ENCODE results near the gene RNF39. TPM values are rescaled to one million over a fixed set of nuclear protein-coding genes. Genes with fewer than 3 reads are reported as not detected.

The RNF39 gene
- total and polyA plus RNA-seq, 2 of the 13 experiments (the other 11 are each of a cell fraction or from before 2014, with no cell fraction given) = 0.13 to 1.8 TPM

DNA sequence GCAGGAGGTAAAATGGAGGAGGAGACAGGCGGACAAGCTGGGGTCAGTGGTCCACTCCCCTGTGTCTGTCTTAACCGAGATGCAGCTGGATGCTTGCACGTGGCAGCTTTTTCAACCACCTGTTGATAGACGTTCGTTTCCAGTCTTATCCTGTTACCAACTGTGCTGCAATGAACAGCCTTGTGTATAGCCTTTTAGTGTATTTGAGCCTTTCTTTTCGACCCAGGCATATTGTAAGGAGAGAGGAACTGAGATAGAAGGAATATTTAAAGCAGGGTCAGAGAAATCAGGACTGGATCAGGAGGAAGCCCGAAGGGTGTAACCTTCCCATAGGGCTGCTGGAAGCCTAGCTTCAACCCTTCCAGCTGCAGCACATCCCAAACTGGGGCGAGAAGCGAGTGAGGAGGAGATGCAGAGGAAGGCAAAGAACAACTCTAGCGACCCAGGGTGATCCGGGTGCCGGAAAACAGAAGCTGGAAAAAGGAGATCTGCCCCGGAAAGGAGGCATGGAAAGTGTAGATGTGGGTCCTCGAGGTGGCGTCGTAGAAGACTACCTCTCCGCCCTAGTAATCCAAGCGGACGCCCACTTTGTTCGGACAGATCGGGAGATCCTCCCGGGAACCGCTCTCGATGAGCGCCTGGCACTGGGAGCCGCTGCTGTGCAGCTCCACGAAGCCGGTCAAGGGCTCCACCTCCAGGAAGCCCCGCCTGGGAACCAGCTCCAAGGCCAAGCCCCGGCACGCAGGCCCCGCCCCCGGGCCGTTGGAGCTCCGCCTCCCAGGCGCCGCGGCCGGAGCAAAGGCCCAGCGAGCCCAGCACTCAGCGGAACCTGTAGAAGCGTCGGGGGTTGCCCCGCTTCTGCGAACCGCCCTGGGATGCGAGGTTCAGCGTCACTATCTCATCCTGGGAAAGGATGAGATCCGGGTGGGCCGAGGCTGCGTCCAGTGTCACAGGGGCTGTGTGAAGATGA lies 26.2 kb upstream of the RNF39 start (continued):
- TF ChIP-seq, protein P1, sequence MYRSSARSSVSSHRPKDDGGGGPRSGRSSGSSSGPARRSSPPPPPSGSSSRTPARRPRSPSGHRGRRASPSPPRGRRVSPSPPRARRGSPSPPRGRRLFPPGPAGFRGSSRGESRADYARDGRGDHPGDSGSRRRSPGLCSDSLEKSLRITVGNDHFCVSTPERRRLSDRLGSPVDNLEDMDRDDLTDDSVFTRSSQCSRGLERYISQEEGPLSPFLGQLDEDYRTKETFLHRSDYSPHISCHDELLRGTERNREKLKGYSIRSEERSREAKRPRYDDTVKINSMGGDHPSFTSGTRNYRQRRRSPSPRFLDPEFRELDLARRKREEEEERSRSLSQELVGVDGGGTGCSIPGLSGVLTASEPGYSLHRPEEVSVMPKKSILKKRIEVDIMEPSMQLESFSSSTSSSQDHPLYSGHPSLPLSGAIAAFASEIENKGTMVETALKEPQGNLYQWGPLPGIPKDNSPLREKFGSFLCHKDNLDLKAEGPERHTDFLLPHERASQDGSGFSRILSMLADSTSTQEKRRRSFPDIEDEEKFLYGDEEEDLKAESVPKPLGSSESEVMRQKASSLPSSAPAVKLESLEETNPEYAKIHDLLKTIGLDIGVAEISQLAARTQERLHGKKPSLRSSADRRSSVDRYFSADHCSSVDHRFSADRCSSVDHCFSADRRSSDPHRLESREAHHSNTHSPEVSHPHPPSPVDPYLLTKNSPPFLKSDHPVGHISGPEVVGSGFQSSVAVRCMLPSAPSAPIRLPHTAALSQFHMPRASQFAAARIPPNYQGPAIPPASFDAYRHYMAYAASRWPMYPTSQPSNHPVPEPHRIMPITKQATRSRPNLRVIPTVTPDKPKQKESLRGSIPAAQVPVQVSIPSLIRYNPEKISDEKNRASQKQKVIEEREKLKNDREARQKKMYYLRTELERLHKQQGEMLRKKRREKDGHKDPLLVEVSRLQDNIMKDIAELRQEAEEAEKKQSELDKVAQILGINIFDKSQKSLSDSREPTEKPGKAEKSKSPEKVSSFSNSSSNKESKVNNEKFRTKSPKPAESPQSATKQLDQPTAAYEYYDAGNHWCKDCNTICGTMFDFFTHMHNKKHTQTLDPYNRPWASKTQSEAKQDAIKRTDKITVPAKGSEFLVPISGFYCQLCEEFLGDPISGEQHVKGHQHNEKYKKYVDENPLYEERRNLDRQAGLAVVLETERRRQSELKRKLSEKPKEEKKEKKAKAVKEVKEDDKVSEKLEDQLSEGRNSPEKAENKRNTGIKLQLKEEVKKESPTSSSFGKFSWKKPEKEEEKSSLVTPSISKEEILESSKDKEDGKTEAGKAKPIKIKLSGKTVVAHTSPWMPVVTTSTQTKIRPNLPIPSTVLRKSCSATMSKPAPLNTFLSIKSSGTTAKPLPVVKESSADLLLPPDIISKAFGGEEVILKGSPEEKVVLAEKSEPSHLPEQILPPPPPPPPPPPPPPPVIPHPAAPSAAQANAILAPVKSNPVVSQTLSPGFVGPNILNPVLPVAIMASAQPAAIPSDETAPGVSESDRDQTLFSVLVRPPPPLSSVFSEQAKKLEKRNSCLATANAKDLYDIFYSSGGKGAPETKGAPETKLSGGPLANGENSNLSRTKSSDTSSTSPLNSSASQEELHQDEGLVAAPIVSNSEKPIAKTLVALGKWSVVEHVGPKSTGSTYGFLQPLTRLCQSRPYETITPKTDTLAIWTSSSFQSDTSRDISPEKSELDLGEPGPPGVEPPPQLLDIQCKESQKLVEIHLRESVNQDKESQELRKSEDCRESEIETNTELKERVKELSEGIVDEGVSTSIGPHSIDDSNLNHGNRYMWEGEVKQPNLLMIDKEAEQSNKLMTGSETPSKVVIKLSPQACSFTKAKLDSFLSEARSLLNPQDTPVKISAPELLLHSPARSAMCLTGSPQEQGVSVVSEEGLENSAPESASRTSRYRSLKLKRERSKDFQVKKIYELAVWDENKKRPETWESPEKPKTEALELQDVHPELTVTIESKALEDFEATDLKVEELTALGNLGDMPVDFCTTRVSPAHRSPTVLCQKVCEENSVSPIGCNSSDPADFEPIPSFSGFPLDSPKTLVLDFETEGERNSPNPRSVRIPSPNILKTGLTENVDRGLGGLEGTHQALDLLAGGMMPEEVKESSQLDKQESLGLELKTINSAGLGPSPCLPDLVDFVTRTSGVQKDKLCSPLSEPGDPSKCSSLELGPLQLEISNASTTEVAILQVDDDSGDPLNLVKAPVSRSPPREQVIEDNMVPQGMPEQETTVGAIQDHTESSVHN (CRISPR knock-in tag; IDR thresholded peaks at IDR 0.05) = no peak
- 0 out of 2 replicates have a peak, but pooled peaks have one; percentile 30 for TF ChIP-seq FOXJ3 (CRISPR knock-in tag; IDR thresholded peaks at IDR 0.05; ENCODE audit: borderline replicate concordance)
- TF ChIP-seq, protein P2, sequence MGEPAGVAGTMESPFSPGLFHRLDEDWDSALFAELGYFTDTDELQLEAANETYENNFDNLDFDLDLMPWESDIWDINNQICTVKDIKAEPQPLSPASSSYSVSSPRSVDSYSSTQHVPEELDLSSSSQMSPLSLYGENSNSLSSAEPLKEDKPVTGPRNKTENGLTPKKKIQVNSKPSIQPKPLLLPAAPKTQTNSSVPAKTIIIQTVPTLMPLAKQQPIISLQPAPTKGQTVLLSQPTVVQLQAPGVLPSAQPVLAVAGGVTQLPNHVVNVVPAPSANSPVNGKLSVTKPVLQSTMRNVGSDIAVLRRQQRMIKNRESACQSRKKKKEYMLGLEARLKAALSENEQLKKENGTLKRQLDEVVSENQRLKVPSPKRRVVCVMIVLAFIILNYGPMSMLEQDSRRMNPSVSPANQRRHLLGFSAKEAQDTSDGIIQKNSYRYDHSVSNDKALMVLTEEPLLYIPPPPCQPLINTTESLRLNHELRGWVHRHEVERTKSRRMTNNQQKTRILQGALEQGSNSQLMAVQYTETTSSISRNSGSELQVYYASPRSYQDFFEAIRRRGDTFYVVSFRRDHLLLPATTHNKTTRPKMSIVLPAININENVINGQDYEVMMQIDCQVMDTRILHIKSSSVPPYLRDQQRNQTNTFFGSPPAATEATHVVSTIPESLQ (CRISPR knock-in tag; conservative IDR thresholded peaks at IDR 0.05) = no peak; the same call in 1 of the 2 replicates
- TF ChIP-seq ZNF296 (CRISPR knock-in tag; conservative IDR thresholded peaks at IDR 0.05) = no peak
- TF ChIP-seq ZNF17 (CRISPR knock-in tag; IDR thresholded peaks at IDR 0.05) = no peak
- TF ChIP-seq ZNF816 (CRISPR knock-in tag; IDR thresholded peaks at IDR 0.05; ENCODE audit: borderline replicate concordance) = no peak
- TF ChIP-seq KDM5B (CRISPR knock-in tag; IDR thresholded peaks at IDR 0.05; ENCODE audit: borderline replicate concordance) = peak; percentile 91
- no peak for TF ChIP-seq TBP (CRISPR knock-in tag; IDR thresholded peaks at IDR 0.05)
- no peak for TF ChIP-seq NONO (IDR thresholded peaks at IDR 0.05)
- TF ChIP-seq NONO (CRISPR knock-in tag; conservative IDR thresholded peaks at IDR 0.05) = peak; percentile 26; the same call in 1 of the 2 replicates
- TF ChIP-seq IRF2 (CRISPR knock-in tag; IDR thresholded peaks at IDR 0.05) = peak; percentile 84
- TF ChIP-seq SYNCRIP (IDR thresholded peaks at IDR 0.05; ENCODE audit: insufficient read depth, low read depth, low read length) = no peak
- TF ChIP-seq, protein P3, sequence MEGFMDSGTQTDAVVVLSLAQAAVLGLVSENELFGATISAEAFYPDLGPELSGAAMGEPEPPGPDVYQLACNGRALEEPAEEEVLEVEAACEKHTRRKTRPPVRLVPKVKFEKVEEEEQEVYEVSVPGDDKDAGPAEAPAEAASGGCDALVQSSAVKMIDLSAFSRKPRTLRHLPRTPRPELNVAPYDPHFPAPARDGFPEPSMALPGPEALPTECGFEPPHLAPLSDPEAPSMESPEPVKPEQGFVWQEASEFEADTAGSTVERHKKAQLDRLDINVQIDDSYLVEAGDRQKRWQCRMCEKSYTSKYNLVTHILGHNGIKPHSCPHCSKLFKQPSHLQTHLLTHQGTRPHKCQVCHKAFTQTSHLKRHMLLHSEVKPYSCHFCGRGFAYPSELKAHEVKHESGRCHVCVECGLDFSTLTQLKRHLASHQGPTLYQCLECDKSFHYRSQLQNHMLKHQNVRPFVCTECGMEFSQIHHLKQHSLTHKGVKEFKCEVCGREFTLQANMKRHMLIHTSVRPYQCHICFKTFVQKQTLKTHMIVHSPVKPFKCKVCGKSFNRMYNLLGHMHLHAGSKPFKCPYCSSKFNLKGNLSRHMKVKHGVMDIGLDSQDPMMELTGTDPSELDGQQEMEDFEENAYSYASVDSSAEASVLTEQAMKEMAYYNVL (CRISPR knock-in tag; IDR thresholded peaks at IDR 0.05; ENCODE audit: borderline replicate concordance) = peak; percentile 89

All from HepG2 (cell line).